COR-L47 (cell line): Measurements from ENCODE around the gene EYA3.

Experiments used
- DNase-seq: peaks from one replicate; lab custom pipeline; 2025; lab: John Stamatoyannopoulos, UW

Gene EYA3

GRCh38 chr1:28071813-28072212 is 16.6 kb downstream of the EYA3 start:
- DNase-seq: no peak

- no peak for DNase-seq
Measured at GRCh38 chr1:28070725-28071593, 17.5 kb downstream of the EYA3 start.

DNA sequence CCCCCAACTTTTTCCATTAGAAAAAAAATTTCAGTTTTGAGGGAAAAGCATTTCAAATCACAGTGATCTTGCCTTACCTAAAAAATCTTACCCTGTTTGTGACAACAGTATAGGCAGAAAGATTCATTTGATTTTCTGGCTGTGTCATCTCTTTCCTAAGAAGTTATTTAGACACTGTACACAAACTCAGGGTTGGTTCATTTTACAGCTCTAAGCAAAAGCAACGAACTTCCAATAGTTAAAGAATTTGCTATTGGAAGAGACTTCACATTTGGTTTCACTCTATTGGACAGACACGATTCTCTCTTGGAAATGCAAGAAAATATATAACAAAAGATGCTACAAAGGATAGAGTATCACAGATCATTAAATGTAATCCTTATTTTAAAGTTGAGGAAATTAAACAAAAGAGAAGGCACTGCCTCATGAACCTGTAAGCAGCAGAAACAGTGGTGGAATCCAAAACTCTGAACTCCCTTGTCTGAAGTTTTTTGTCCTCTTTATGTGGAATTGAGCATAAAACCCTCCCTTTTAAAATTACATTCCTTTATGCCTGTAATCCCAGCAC is 20.8 kb downstream of the EYA3 start:
- no peak for DNase-seq

DNA sequence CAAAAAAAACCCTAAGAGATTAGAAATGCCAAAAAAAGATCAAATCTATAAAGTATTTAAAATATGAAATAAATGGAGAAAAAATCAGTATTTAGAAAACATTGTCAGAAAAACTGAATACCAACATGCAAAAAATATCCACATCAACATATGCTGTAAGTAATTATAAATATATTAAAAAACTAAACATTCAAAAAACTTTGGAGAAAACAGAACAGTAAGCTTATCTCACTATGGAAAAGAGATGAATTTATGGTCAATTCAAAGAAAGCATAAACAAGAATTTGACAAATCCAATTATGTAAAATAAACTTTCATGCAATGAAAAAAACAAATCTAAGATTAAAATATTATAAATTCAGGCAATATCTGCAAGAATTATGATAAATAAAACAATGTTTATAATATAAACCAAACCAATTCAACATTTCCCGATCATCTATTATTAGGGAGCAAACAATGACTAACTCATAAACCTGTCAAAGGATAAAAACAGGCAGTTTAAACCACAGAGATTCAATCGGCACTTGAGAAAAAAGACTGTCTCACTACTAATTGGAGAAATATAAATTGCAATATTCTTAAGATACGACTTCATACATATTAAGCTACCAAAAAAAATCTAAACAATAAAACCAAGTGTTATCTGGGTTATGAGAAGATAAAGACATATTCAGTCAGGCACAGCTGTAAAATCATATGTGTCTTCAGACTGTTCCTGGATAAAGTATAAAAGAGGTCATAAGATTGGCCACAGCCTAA is 21.8 kb downstream of the EYA3 start:
- no peak for DNase-seq

- no peak for DNase-seq
Measured at GRCh38 chr1:28064064-28064463, 24.3 kb downstream of the EYA3 start.

DNA sequence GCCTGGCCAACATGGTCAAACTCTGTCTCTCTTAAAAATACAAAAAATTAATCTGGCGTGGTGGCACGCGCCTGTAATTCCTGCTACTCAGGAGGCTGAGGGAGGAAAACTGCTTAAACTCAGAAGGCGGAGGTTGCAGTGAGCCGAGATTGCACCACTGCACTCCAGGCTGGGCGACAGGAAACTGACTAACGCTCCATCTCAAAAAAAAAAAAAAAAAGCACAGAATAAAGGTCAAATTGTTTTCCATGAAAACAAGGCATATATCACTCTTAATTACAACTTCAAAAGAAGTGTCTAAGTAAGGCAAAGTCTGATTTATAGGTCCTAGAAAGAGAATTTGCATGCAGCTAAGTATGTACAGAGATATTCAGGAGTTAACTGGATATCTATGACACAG is 25.6 kb downstream of the EYA3 start:
- no peak for DNase-seq

- no peak for DNase-seq
Measured at GRCh38 chr1:28058971-28059878, 29.2 kb downstream of the EYA3 start.

- no peak for DNase-seq
Measured at GRCh38 chr1:28058168-28058567, 30.2 kb downstream of the EYA3 start.

DNA sequence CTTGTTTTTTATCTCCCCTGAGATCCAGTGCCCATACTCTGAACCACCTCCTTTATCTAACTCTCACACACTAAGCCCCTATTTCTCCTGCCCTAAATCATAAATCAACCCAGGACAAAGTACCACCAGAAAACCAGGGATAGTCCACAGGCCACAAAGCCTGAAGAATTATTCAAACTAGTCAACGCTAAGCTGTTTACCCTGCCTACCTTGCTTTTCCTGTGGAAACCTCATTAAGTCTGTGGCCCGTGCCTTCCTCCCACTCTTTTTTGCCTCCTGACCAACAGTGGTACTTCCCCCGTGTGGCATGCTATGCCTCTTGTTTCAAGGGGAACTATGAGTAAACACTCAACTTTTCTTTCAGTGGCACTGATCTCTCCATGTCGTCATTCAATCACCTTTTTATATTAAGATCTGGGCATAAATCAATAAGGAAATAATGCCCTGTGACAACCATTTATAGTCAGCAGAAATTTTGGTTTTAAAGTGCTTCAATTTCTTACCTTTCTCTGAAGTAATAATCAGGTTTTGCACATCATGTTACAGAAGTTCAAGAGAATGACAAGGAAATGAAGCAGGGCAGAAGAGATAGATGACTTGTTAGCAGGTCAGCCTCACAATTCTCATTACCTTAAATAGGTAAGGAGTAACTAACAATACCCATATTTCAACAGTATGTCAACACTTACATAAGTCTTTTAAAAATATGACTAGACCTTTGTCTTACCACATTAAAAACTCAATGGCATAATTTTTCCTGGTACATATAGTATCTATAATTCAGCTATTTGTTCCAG is 32.1 kb downstream of the EYA3 start:
- DNase-seq: no peak

DNA sequence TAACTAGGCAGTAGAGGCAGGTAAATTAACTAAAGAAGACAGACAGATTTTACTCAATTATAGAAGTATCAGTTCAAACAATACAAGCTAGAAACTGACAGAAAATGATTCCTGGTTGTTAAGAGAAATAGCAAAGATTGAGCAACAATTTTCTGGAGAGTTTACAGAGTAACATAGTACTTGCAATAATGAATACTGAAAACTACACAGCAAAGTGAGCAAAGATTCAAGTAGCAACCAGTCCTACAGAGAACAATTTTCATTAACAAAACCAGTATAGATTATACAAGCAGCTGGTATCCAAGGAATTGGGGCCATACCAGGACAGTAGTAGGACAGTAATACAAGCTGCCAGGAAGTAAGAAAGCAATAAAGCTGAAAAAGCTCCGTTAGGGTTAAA is 37.6 kb downstream of the EYA3 start:
- DNase-seq: no peak

DNA sequence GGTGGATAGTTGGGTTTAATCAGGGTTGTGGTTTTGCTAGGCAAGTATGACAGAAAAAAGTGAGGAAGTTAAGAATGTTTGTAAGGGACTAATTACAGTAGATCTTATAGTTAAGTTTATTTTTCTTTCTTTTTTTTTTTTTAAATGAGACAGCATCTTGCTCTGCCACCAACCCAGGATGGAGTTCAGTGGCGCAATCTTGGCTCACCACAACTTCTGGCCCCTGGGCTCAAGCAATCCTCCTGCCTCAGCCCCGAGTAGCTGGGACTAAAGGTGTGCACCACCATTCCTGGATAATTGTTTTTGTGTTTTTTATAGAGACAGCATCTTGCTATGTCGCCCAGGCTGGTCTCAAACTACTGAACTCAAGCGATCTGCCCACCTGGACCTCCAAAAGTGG is 41.7 kb downstream of the EYA3 start:
- DNase-seq: no peak

DNA sequence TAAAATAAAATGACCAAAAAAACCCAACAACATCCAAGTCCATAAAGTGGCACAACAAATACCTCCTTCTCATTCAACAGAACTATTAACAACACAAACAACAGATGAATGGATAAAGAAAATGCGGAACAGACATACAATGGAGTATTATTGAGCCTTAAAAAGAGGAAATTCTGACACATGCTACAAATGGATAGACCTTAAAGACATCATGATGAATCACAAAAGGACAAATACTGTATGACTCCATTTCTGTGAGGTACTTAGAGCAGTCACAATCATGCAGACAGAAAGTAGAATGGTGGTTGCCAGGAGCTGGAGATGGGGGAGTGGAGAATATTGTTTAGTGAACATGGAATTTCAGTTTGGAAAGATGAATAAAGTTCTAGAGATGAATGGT is 42.6 kb downstream of the EYA3 start:
- no peak for DNase-seq

GRCh38 chr1:28044399-28044798 is 44.0 kb downstream of the EYA3 start:
- DNase-seq: no peak

GRCh38 chr1:28039341-28039740 is 49.1 kb downstream of the EYA3 start:
- no peak for DNase-seq

- DNase-seq: no peak
Measured at GRCh38 chr1:28037946-28038345, 50.5 kb downstream of the EYA3 start.

DNA sequence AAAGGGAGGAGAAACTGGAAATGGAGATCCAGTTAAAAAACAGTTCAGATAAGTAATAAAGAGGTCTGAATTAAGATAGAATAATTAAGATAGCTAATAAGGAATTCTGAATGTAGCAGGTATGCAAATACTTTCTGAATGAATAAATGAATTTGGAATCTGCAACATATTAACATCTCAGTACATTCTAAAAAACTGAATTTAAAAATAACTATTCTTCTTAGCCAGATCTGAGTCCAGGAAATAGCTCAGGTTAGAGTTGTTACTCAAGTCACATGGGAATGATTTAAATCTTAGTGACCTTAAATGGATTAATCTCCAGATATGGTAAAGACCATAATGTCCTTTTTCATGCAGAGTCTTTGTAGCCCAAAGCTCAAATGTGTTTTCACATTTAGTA is 51.2 kb downstream of the EYA3 start:
- DNase-seq: no peak

DNA sequence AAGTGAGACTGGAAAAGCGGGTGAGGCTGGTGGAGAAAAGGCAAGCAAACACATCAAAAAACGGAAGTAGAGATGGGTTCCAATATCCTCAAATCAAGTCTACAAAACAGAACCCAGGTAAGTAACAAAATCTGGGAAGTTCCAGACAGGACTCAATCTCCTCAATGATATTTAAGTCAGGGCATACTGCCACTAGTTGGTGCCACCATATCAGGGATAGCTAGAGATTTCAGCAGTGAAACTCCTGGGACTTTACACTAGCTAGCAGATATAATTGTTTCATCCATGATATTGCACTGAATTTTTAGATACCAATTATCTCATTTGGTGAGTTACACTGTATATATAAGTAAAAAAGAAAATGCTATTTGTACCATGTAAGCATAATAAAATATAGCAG is 52.0 kb downstream of the EYA3 start:
- DNase-seq: no peak

DNA sequence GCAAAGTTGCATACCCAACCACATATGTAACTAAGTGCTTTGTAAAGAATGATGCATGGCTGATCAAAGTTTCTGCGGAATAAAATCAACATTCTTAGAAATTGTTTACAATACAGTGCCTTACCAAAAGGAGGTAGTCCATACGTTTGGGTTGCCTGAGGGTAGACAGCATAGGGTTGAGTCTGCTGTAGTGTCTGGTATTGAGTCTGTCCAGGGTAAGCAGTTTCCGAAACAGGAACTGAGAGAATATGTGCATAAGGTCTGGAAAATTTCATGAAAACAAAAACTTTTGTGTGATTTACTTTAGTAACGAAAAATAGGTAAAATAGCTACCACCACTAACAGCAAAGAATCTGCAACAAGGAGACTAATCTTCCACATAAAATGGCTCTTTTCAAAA is 53.0 kb downstream of the EYA3 start:
- no peak for DNase-seq

DNA sequence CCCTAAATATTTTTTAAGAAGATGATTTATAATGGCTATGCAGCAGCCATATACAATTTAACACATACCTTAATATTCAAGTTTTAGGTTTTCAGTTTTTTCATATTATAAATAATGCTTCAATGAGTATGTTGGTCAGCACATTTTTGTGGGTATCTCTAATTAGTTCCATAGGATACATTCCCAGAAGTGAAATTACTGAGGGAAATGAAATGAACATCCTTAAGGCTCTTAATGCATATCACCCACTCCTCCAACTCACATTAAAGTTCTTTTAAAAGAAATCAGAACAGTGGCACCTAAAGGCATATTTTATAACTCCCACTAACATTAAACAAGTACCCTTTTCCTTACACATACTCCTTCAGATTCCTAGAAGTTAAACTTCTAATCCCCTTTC is 56.1 kb downstream of the EYA3 start:
- no peak for DNase-seq

- DNase-seq: no peak
Measured at GRCh38 chr1:28031173-28031572, 57.2 kb downstream of the EYA3 start.
